ENCODE results near the gene LSP1.

Gene LSP1

GRCh38 chr11:1924646-1925372, 71.9 kb downstream of the LSP1 start:
- Histone ChIP-seq H3K36me3 (ENCODE audit: control insufficient read depth, low read depth, low read length) (no peaks in the 10 kb centered on the region), H3K27me3 (ENCODE audit: control insufficient read depth, insufficient read depth, low read length) (no peaks in the 10 kb centered on the region), H3K4me3 (ENCODE audit: low read length) (no peak overlapping the region), H3K4me1 (ENCODE audit: control insufficient read depth, low read depth, low read length) (no peaks in the 10 kb centered on the region), H3K27ac (ENCODE audit: low read length) (no peak overlapping the region), H3K9me3 (ENCODE audit: control insufficient read depth, low read depth, low read length) (no peaks in the 10 kb centered on the region), H3K9ac (ENCODE audit: low read length) (no peak overlapping the region)

GRCh38 chr11:1925373-1926155, 72.7 kb downstream of the LSP1 start:
- H3K27ac ChIP-seq (ENCODE audit: low read length): no peak overlapping the region
- no peaks in the 10 kb centered on the region for H3K9me3 ChIP-seq (ENCODE audit: control insufficient read depth, low read depth, low read length)
- H3K27me3 ChIP-seq (ENCODE audit: control insufficient read depth, insufficient read depth, low read length): no peaks in the 10 kb centered on the region
- no peaks in the 10 kb centered on the region for H3K36me3 ChIP-seq (ENCODE audit: control insufficient read depth, low read depth, low read length)
- H3K9ac ChIP-seq (ENCODE audit: low read length): no peak overlapping the region
- no peak overlapping the region for H3K4me3 ChIP-seq (ENCODE audit: low read length)
- no peaks in the 10 kb centered on the region for H3K4me1 ChIP-seq (ENCODE audit: control insufficient read depth, low read depth, low read length)

- Histone ChIP-seq H3K9me3 (ENCODE audit: control insufficient read depth, low read depth, low read length) (no peaks in the 10 kb centered on the region), H3K9ac (ENCODE audit: low read length) (no peak overlapping the region), H3K36me3 (ENCODE audit: control insufficient read depth, low read depth, low read length) (no peaks in the 10 kb centered on the region), H3K4me1 (ENCODE audit: control insufficient read depth, low read depth, low read length) (no peaks in the 10 kb centered on the region), H3K27ac (ENCODE audit: low read length) (no peak overlapping the region), H3K27me3 (ENCODE audit: control insufficient read depth, insufficient read depth, low read length) (no peaks in the 10 kb centered on the region), H3K4me3 (ENCODE audit: low read length) (no peak overlapping the region)
Measured at GRCh38 chr11:1926156-1927025, 73.5 kb downstream of the LSP1 start.

- no peaks in the 10 kb centered on the region for H3K4me1 ChIP-seq (ENCODE audit: control insufficient read depth, low read depth, low read length)
- H3K4me3 ChIP-seq (ENCODE audit: low read length): no peak overlapping the region
- H3K27ac ChIP-seq (ENCODE audit: low read length): no peak overlapping the region
- no peaks in the 10 kb centered on the region for H3K36me3 ChIP-seq (ENCODE audit: control insufficient read depth, low read depth, low read length)
- H3K9ac ChIP-seq (ENCODE audit: low read length): no peak overlapping the region
- H3K27me3 ChIP-seq (ENCODE audit: control insufficient read depth, insufficient read depth, low read length): no peaks in the 10 kb centered on the region
- H3K9me3 ChIP-seq (ENCODE audit: control insufficient read depth, low read depth, low read length): no peaks in the 10 kb centered on the region
Measured at GRCh38 chr11:1927026-1927847, 74.4 kb downstream of the LSP1 start.

DNA sequence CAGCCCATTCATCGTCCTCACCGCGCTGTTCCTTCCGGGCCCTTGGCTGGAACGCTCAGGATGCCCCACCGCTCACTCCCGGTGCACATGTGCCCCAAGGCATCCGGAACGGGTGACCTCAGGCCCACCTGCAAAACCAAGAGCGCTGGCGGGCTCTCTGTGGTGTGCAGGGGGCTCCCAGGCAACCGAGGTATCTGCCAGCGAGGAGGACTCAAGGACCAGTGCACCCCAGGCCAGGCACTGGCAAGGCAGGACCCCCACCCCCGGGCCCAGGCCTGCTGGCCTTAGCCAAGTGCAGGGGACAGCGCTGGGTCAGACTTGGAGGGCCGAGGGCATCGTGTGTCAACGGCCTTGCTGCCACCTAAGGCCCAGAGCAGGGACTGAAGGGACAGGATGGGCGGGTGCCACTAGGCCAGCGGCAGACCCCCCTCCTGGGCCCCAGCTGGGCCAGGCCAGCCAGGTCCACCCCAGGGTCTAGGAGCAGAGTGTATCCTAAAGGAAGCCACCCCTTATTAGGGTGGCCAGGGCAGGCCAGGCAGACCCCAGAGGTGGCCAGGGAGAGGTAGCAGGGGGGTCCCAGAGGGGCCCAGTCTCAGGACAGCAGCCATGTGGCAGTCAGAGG, 75.1 kb downstream of the LSP1 start:
- Histone ChIP-seq H3K9me3 (ENCODE audit: control insufficient read depth, low read depth, low read length) (no peaks in the 10 kb centered on the region), H3K4me3 (ENCODE audit: low read length) (no peak overlapping the region), H3K4me1 (ENCODE audit: control insufficient read depth, low read depth, low read length) (no peaks in the 10 kb centered on the region), H3K27me3 (ENCODE audit: control insufficient read depth, insufficient read depth, low read length) (no peaks in the 10 kb centered on the region), H3K27ac (ENCODE audit: low read length) (no peak overlapping the region), H3K9ac (ENCODE audit: low read length) (no peak overlapping the region), H3K36me3 (ENCODE audit: control insufficient read depth, low read depth, low read length) (no peaks in the 10 kb centered on the region)

DNA sequence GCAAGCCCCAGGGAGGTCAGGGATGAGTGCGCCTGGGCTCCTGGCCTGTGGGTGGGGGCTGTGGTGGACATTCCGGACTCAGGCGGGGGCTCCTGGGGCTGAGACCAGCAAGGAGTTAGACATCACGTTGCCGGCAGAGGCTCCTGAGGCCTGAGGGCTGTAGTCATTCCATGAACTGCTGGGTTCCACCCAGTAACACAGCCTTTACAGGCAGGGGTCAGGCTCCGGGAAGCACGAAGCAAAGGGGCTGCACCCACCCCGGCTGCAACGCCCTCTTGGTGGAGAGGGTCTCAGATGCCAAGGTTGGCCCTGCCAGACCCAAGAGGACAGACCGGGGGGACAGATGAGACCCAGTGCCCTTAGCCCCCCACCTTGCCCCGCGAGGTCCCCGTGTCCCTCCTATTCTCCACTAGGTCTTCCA, 75.6 kb downstream of the LSP1 start:
- no peak overlapping the region for H3K9ac ChIP-seq (ENCODE audit: low read length)
- no peak overlapping the region for H3K4me3 ChIP-seq (ENCODE audit: low read length)
- no peak overlapping the region for H3K27ac ChIP-seq (ENCODE audit: low read length)
- H3K9me3 ChIP-seq (ENCODE audit: control insufficient read depth, low read depth, low read length): no peaks in the 10 kb centered on the region
- no peaks in the 10 kb centered on the region for H3K36me3 ChIP-seq (ENCODE audit: control insufficient read depth, low read depth, low read length)
- no peaks in the 10 kb centered on the region for H3K4me1 ChIP-seq (ENCODE audit: control insufficient read depth, low read depth, low read length)
- H3K27me3 ChIP-seq (ENCODE audit: control insufficient read depth, insufficient read depth, low read length): no peaks in the 10 kb centered on the region

GRCh38 chr11:1928891-1929541, 76.1 kb downstream of the LSP1 start:
- H3K9me3 ChIP-seq (ENCODE audit: control insufficient read depth, low read depth, low read length): no peaks in the 10 kb centered on the region
- no peak overlapping the region for H3K4me3 ChIP-seq (ENCODE audit: low read length)
- no peaks in the 10 kb centered on the region for H3K27me3 ChIP-seq (ENCODE audit: control insufficient read depth, insufficient read depth, low read length)
- no peak overlapping the region for H3K9ac ChIP-seq (ENCODE audit: low read length)
- no peaks in the 10 kb centered on the region for H3K36me3 ChIP-seq (ENCODE audit: control insufficient read depth, low read depth, low read length)
- no peak overlapping the region for H3K27ac ChIP-seq (ENCODE audit: low read length)
- H3K4me1 ChIP-seq (ENCODE audit: control insufficient read depth, low read depth, low read length): no peaks in the 10 kb centered on the region

GRCh38 chr11:1929621-1930461, 77.0 kb downstream of the LSP1 start:
- no peak overlapping the region for H3K4me3 ChIP-seq (ENCODE audit: low read length)
- H3K9me3 ChIP-seq (ENCODE audit: control insufficient read depth, low read depth, low read length): no peaks in the 10 kb centered on the region
- no peak overlapping the region for H3K9ac ChIP-seq (ENCODE audit: low read length)
- no peak overlapping the region for H3K27ac ChIP-seq (ENCODE audit: low read length)
- H3K36me3 ChIP-seq (ENCODE audit: control insufficient read depth, low read depth, low read length): no peaks in the 10 kb centered on the region
- H3K4me1 ChIP-seq (ENCODE audit: control insufficient read depth, low read depth, low read length): no peaks in the 10 kb centered on the region
- H3K27me3 ChIP-seq (ENCODE audit: control insufficient read depth, insufficient read depth, low read length): no peaks in the 10 kb centered on the region

DNA sequence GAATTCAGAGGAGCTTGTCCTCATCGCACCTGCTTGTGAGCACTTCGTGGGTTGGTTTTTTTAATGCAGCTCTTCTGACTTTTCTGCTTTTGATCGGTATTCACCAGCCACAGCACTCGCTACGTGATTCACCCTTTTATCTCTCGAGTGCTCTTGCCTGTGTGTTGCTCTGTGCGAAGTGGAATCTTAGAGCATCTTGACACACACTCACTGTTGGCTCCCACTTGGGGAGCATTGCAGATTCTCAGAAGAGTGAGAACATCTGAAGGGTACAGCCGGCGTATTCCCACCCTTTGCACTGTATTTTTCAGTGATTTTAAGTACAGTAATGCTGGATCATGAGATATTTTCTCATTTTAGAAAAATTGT, 77.6 kb downstream of the LSP1 start:
- no peaks in the 10 kb centered on the region for H3K9me3 ChIP-seq (ENCODE audit: control insufficient read depth, low read depth, low read length)
- no peaks in the 10 kb centered on the region for H3K27me3 ChIP-seq (ENCODE audit: control insufficient read depth, insufficient read depth, low read length)
- H3K4me3 ChIP-seq (ENCODE audit: low read length): no peak overlapping the region
- no peaks in the 10 kb centered on the region for H3K36me3 ChIP-seq (ENCODE audit: control insufficient read depth, low read depth, low read length)
- H3K27ac ChIP-seq (ENCODE audit: low read length): no peak overlapping the region
- no peak overlapping the region for H3K9ac ChIP-seq (ENCODE audit: low read length)
- no peaks in the 10 kb centered on the region for H3K4me1 ChIP-seq (ENCODE audit: control insufficient read depth, low read depth, low read length)

Data from iPS-18a (cell line).